Measurements from ENCODE around the gene CAPZA1.

The CAPZA1 gene

GRCh38 chr1:112676543-112676942 lies 56.9 kb downstream of the CAPZA1 start:
- in situ Hi-C loops (cut with HindIII; ENCODE audit: low pct_ligation_motif_present, low sequenced_read_pairs): no loop called here
- H3K36me3 ChIP-seq (replicated peaks): peaks cover 6% of the 10 kb centered on the region
- no peak for DNase-seq

GRCh38 chr1:112677501-112677900 lies 57.9 kb downstream of the CAPZA1 start:
- in situ Hi-C loops (cut with HindIII; ENCODE audit: low pct_ligation_motif_present, low sequenced_read_pairs): no loop called here
- H3K36me3 ChIP-seq (replicated peaks): no peaks in the 10 kb centered on the region
- H3K27ac ChIP-seq: no peak overlapping the region
- H3K27me3 ChIP-seq (replicated peaks): no peaks in the 10 kb centered on the region
- H3K4me3 ChIP-seq (ENCODE audit: low read depth, low read length): no peak overlapping the region
- TF ChIP-seq CTCF (IDR thresholded peaks at IDR 0.05; ENCODE audit: low read depth, low read length, missing control alignments): no peak
- DNase-seq: no peak

More at GRCh38 chr1:112676543-112676942, 56.9 kb downstream of the CAPZA1 start:
- no peak for TF ChIP-seq CTCF (IDR thresholded peaks at IDR 0.05; ENCODE audit: low read depth, low read length, missing control alignments)
- Histone ChIP-seq H3K4me3 (ENCODE audit: low read depth, low read length) (no peak overlapping the region), H3K27ac (no peak overlapping the region), H3K27me3 (replicated peaks) (no peaks in the 10 kb centered on the region)

GRCh38 chr1:112678605-112679004 lies 59.0 kb downstream of the CAPZA1 start:
- no peak overlapping the region for H3K27ac ChIP-seq
- no peaks in the 10 kb centered on the region for H3K27me3 ChIP-seq (replicated peaks)
- no peak for TF ChIP-seq CTCF (IDR thresholded peaks at IDR 0.05; ENCODE audit: low read depth, low read length, missing control alignments)
- DNase-seq: no peak
- no peak overlapping the region for H3K4me3 ChIP-seq (ENCODE audit: low read depth, low read length)
- in situ Hi-C loops (cut with HindIII; ENCODE audit: low pct_ligation_motif_present, low sequenced_read_pairs): no loop called here
- no peaks in the 10 kb centered on the region for H3K36me3 ChIP-seq (replicated peaks)

- in situ Hi-C loops (cut with HindIII; ENCODE audit: low pct_ligation_motif_present, low sequenced_read_pairs): no loop called here
- Histone ChIP-seq H3K27me3 (replicated peaks) (no peaks in the 10 kb centered on the region), H3K27ac (no peak overlapping the region), H3K36me3 (replicated peaks) (peaks cover 9% of the 10 kb centered on the region), H3K4me3 (ENCODE audit: low read depth, low read length) (no peak overlapping the region)
- no peak for TF ChIP-seq CTCF (IDR thresholded peaks at IDR 0.05; ENCODE audit: low read depth, low read length, missing control alignments)
- no peak for DNase-seq
Observed at GRCh38 chr1:112685913-112686312, 66.3 kb downstream of the CAPZA1 start.

GRCh38 chr1:112686417-112686816 lies 66.8 kb downstream of the CAPZA1 start:
- Histone ChIP-seq H3K27me3 (replicated peaks) (no peaks in the 10 kb centered on the region), H3K4me3 (ENCODE audit: low read depth, low read length) (no peak overlapping the region), H3K36me3 (replicated peaks) (peaks cover 9% of the 10 kb centered on the region), H3K27ac (no peak overlapping the region)
- in situ Hi-C loops (cut with HindIII; ENCODE audit: low pct_ligation_motif_present, low sequenced_read_pairs): no loop called here
- no peak for DNase-seq
- no peak for TF ChIP-seq CTCF (IDR thresholded peaks at IDR 0.05; ENCODE audit: low read depth, low read length, missing control alignments)

- Histone ChIP-seq H3K36me3 (replicated peaks) (peaks cover 13% of the 10 kb centered on the region), H3K27ac (no peak overlapping the region), H3K4me3 (ENCODE audit: low read depth, low read length) (no peak overlapping the region), H3K27me3 (replicated peaks) (no peaks in the 10 kb centered on the region)
- DNase-seq: no peak
- no peak for TF ChIP-seq CTCF (IDR thresholded peaks at IDR 0.05; ENCODE audit: low read depth, low read length, missing control alignments)
- in situ Hi-C loops (cut with HindIII; ENCODE audit: low pct_ligation_motif_present, low sequenced_read_pairs): no loop called here
Observed at GRCh38 chr1:112686835-112687234, 67.2 kb downstream of the CAPZA1 start.

Measured in brain microvascular endothelial cell (primary cell).